NB4 (cell line): ENCODE results near the gene NELFCD.

Experiments used
- DNase-seq: peaks from one replicate; pipeline ENCODE4 v3.0.0; 2010; ENCODE audit warnings: low read depth
- H3K4me3 ChIP-seq: one replicate; pipeline ENCODE4 v1.5.1; 2011; ENCODE audit warnings: mild to moderate bottlenecking, low read depth, low read length, moderate library complexity
- MYC ChIP-seq: IDR thresholded peaks from 2 replicates; pipeline ENCODE4 v1.6.1; 2011; ENCODE audit warnings: low read depth, low read length
- POLR2A ChIP-seq: IDR thresholded peaks from 2 replicates; pipeline ENCODE4 v1.6.1; 2011; ENCODE audit warnings: mild to moderate bottlenecking; ENCODE audit not compliant: insufficient read length; ENCODE audit errors: extremely low read depth
- TF ChIP-seq, protein P1 (sequence below): IDR thresholded peaks from 2 replicates; pipeline ENCODE4 v1.6.1; 2011; ENCODE audit warnings: low read depth, low read length
- TF ChIP-seq, protein P2 (sequence below): IDR thresholded peaks from one replicate; pipeline ENCODE4 v1.5.1; 2012; ENCODE audit warnings: low read depth, low read length

Gene NELFCD

DNA sequence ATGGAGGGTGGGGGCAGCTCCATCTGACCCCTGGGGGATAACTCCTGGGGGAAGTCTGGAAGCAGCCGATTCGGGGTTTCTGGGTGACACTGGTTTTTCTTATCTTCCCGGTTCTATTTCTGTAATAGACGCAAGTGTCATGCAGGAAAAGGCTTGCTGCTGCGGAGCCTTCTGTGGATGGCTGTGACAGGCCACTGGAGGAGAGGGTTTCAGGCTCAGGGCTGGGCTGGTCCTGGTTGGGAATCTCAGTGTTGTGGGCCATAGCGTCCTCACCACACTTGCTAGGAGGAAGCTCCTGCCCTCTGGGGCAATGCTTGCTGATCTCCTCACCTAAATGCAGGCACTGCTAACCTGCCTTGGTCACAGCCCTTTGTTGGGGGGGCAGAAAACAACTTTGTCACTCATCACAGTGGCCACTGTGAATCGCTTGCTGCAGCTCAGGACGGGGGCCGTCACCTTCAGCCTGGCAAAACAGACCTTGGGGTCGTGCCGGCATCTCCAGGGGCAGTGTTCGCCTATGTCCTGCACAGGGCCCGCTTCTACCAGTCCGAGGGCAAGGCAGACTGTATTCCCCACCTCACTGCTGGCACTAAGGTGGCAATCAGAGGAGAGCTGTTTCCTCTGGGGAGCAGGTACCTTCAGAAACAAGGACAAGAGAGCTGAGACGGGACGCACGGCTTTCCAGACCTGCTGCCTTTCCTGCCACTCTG, 33.8 kb downstream of the NELFCD start:
- TF ChIP-seq, protein P1, sequence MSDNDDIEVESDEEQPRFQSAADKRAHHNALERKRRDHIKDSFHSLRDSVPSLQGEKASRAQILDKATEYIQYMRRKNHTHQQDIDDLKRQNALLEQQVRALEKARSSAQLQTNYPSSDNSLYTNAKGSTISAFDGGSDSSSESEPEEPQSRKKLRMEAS: no peak
- TF ChIP-seq, protein P2, sequence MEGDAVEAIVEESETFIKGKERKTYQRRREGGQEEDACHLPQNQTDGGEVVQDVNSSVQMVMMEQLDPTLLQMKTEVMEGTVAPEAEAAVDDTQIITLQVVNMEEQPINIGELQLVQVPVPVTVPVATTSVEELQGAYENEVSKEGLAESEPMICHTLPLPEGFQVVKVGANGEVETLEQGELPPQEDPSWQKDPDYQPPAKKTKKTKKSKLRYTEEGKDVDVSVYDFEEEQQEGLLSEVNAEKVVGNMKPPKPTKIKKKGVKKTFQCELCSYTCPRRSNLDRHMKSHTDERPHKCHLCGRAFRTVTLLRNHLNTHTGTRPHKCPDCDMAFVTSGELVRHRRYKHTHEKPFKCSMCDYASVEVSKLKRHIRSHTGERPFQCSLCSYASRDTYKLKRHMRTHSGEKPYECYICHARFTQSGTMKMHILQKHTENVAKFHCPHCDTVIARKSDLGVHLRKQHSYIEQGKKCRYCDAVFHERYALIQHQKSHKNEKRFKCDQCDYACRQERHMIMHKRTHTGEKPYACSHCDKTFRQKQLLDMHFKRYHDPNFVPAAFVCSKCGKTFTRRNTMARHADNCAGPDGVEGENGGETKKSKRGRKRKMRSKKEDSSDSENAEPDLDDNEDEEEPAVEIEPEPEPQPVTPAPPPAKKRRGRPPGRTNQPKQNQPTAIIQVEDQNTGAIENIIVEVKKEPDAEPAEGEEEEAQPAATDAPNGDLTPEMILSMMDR: no peak
- TF ChIP-seq POLR2A (no peak), MYC (no peak)
- no peak overlapping the region for H3K4me3 ChIP-seq
- DNase-seq: no peak

DNA sequence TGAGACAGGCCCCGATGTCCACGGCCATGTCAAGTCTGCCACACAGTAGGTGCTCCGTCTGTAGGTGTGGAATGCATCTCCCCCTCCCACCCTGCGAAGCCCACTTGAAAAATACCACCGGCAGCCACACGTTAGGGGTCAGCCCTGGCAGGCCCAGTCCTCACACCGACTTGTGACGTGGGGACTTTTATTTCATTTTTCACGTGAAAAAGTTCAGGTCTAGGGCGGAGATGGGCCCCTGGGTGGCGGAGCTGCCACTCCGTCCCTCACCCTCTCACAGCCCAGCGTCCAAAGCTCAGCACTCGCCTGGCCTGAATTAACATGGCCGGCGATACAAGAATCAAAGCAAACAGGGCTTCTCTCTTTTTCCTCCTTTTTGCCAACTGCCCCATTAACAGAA, 34.4 kb downstream of the NELFCD start:
- H3K4me3 ChIP-seq: no peak overlapping the region
- TF ChIP-seq POLR2A (no peak), MYC (no peak)
- TF ChIP-seq, protein P1: no peak
- TF ChIP-seq, protein P2: no peak
- DNase-seq: no peak

GRCh38 chr20:59015812-59016711, 35.0 kb downstream of the NELFCD start:
- no peak overlapping the region for H3K4me3 ChIP-seq
- DNase-seq: no peak
- TF ChIP-seq MYC (no peak), POLR2A (no peak)
- TF ChIP-seq, protein P1: no peak
- TF ChIP-seq, protein P2: no peak

GRCh38 chr20:59016795-59017492, 35.9 kb downstream of the NELFCD start:
- DNase-seq: no peak
- no peak overlapping the region for H3K4me3 ChIP-seq
- TF ChIP-seq MYC (no peak), POLR2A (no peak)
- TF ChIP-seq, protein P1: no peak
- TF ChIP-seq, protein P2: no peak

GRCh38 chr20:59017493-59018231, 36.6 kb downstream of the NELFCD start:
- no peak for TF ChIP-seq MYC
- no peak for DNase-seq
- no peak overlapping the region for H3K4me3 ChIP-seq
